GM21447 (cell line): ENCODE measurements around the gene UBAP2.

Experiments
- ATAC-seq: cut with Tn5 transposase; IDR thresholded peaks from one replicate; pipeline ENCODE4 v1.9.1; 2021; ENCODE audit not compliant: unreplicated experiment

Gene UBAP2

DNA sequence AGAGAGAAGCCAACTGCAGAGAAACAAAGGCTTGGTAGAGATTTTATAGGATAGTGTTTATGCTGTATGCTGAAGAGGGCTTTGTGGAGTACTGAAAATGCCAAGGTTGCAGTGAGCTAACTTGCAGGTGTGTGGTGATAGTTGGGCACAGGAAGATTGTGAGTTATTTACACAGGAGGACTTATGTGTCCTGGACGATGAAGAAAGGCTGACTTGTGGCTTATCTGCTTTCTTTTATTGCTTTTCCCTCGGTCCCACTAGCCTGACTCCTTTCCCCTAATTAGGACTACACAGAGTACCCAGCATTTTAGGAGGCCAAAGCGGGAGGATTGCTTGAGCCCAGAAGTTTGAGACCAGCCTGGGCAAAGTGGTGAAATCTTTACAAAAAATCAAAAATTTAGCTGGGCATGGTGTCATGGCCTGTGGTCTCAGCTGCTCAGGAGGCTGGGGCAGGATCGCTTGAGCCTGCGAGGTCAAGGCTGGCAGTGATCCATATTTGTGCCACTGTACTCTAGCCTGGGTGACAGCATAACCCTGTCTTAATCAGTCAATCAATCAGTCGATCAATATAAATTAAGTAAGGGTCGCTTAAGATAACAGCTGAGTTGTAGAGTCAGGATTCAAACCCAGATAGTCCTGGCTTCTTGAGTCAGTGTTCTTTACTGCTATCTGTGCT lies 169.9 kb downstream of the UBAP2 start:
- no peak for ATAC-seq

DNA sequence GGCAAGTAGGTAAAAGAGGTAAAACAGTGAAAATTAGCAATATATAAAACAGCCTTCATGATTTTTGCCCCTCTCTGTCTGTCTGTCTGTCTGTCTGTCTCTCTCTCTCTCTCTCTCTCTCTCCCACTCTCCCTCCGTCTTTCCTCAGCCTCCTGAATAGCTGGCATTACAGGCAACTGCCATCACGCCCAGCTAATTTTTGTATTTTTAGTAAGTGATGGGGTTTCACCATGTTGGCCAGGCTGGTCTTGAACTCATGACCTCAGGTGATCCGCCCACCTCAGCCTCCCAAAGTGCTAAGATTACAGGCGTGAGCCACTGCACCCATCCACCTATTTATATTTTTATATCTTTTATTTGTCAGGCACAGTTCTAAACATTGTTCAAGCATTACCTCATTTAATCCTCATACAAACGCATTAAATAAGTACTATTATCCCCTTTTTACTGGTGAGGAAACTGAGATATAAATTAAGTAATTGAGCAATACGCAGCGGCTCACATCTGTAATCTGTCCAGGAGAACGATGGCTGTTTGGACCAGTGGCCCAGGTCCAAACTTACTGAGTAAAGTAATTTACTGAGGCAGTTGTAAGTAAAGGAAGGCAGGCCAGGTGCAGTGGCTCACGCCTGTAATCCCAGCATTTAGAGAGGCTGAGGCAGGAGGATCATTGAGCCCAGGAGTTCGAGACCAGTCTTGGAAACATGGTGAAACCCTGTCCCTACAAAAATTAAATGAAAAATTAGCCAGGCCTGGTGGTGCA lies 170.8 kb downstream of the UBAP2 start:
- ATAC-seq, result no peak
